HFF-Myc (cell line): ENCODE measurements around the gene ACY1.
A peak's percentile ranks its signal among the peaks of the same experiment; 100 is the strongest.

Experiments
- DNase-seq: peaks from one replicate; pipeline ENCODE4 v3.0.0-alpha.2; 2011; ENCODE audit warnings: low read depth; ENCODE audit errors: extremely low read depth
- H3K4me3 ChIP-seq: replicated peaks from 2 replicates; pipeline ENCODE4 v1.5.1; 2011; ENCODE audit warnings: low read depth, mild to moderate bottlenecking, control low read depth, low read length
- CTCF ChIP-seq: IDR thresholded peaks from 2 replicates; pipeline ENCODE4 v1.5.1; 2012; ENCODE audit warnings: mild to moderate bottlenecking, low read depth, low read length, control low read depth; ENCODE audit errors: missing control alignments

ACY1 gene

GRCh38 chr3:51937611-51938450, 45.5 kb upstream of the ACY1 start:
- no peak for TF ChIP-seq CTCF
- DNase-seq = no peak
- no peak overlapping the region for H3K4me3 ChIP-seq

- no peak for TF ChIP-seq CTCF
- DNase-seq = no peak
- H3K4me3 ChIP-seq = peak overlapping the region; percentile 2
Measured at GRCh38 chr3:51938780-51939425, 44.4 kb upstream of the ACY1 start.

- H3K4me3 ChIP-seq = peak overlapping the region; percentile 96
- TF ChIP-seq CTCF = no peak
- no peak for DNase-seq
Measured at GRCh38 chr3:51940648-51941462, 42.5 kb upstream of the ACY1 start.

- peak overlapping the region; percentile 96 for H3K4me3 ChIP-seq
- no peak for DNase-seq
- no peak for TF ChIP-seq CTCF
Measured at GRCh38 chr3:51941463-51941797, 41.9 kb upstream of the ACY1 start.

- peak within 1 kb of the TSS; percentile 96 for H3K4me3 ChIP-seq
- TF ChIP-seq CTCF = peak; percentile 99
- DNase-seq = peak; percentile 99
Measured at GRCh38 chr3:51941798-51942602, 41.3 kb upstream of the ACY1 start, which contains the start of the genes PARP3 and RRP9. Gene PARP3, plus strand, starts transcription at chr3:51942363. Its CDS starts 993 bp downstream, at chr3:51943356. Gene RRP9, minus strand, starts transcription at chr3:51941904. Its CDS starts 37 bp downstream, at chr3:51941867.
